Spleen (tissue), 7 donors: ENCODE measurements around the gene BROX.

Source experiments
- CTCF ChIP-seq, 11 experiments: fragments of 200-600 bp in 7 of 11; fragments of 450-650 bp in 4 of 11; sonication (generic) in 4 of 11; IDR thresholded peaks in 8 of 11; conservative IDR thresholded peaks in 3 of 11; 1 replicate in 7 of 11; 2 replicates in 4 of 11; pipeline versions ENCODE4 v1.4.0 to v1.8.0; 2016 to 2021; ENCODE audit warnings: antibody characterized with exemption in 11 of 11, inconsistent platforms in 4 of 11, mild to moderate bottlenecking in 1 of 11
- POLR2A ChIP-seq, 3 donors: fragments of 450-650 bp; IDR thresholded peaks; one replicate each; pipeline ENCODE4 v1.5.1; 2017; ENCODE audit warnings: antibody characterized with exemption in 3 of 3, mild to moderate bottlenecking in 1 of 3
- donor health status: DM: no; HTN: no; CAD: no; lungs with moderate emphysema.
- donor health status: DM: no; HTN: no; CAD: no.
- donor health status: DM: no; HTN: no; CAD: no.

DNA sequence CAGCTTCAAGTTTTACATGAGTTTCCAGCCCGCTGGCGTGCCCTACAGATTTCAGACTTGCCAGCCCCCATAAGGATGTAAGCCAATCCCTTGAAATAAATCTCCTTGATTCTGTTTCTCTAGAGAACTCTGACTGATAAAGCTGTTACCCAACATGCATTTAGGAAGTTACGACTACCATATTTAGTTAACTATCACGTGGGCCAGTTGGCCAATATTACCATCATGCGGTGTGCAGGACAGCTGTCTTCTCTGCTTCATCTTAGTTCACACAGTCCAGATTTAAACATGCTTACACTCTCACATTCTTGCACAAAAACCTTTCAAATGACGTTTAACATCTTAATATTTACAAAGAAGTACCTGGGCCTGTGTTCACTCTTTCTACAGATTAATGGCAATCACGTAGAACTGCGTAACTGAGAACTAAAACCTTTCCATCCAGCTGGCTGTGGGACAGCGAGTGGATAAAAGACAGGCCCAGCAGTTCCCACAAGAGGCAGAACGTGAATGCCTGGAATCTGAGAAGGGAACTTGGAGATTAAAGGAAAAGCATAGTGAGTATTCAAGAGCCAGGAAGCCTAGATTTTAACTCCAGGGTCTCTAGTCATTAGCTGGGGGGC, 45.4 kb downstream of the BROX start:
- no peak for TF ChIP-seq CTCF (IDR thresholded peaks at IDR 0.05 in 8 of 11, conservative IDR thresholded peaks at IDR 0.05 in 3 of 11)
- no peak for TF ChIP-seq POLR2A (IDR thresholded peaks at IDR 0.05)
